Stimulated activated CD4-positive, alpha-beta T cell treated with anti-CD3 and anti-CD28 coated beads, Interleukin-1b, Interleukin-23, amount 100 ng/mL, for 4 hours (primary cell): ENCODE data around the gene BMP6.

Source experiments
- DNase-seq, 2 donors: peaks; one replicate each; pipeline ENCODE4 v3.0.0-alpha.2; 2020; ENCODE audit warnings: low read depth in 2 of 2

The BMP6 gene

DNA sequence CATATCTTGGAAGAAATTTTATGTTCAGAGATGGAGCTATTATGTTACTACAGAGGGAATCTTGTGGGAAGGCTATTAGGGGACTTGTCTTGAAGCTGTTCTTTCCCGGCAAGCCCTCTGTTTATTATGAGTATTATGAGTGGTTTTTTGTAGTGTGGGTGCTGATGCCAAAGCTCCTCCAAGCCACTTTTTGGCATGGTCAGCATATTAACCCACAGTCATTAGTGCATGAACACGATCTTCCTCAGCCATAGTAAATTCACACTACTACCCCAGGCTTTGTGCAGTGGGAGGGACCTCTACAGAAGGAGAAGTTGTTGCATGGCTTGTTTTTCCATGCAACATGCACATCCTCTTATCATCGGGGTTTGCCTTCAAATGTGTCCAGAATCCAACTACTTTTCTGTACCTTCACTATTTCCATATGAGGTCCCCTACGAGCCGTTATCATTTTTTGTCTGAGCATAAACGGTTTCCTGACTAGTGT, 6.5 kb upstream of the BMP6 start:
- no peak for DNase-seq

DNA sequence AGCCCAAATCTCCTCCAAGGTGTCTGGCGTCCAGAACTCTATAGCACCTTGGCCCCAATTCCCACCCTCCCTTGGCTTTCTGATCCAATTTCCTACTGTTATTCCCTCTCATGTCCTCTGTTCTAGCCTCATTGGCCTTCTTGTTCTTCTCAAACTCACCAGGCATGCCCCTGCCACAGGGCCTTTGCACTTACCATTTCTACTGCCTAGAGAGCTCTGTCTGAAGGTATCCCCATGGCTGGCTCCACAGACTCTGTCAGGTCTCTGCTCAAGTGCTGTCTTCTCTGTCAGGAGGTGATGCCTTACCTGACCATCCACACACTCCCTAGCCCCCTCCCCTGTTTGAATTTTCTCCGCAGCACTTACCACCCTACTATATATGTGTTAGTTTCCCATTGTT, 5.6 kb upstream of the BMP6 start:
- no peak for DNase-seq

DNA sequence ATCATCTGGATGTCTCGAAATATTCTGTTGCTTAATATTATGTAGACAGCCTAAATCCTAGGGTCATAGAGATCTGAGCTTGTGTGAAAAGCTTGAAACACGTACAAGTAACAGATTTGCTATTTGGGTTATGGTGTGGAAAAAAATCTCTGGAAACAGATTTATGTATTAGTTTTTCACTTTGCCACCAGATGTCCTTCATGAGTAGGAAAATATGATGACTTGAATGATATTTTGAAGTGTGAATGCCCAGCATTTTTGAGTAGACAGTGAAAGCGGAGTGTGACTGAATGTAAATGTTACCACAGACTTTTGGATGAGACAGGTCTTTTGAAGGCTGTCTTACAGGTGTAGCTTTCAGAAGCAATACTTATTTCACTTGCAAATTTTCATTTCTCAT, 4.2 kb upstream of the BMP6 start:
- no peak for DNase-seq

DNA sequence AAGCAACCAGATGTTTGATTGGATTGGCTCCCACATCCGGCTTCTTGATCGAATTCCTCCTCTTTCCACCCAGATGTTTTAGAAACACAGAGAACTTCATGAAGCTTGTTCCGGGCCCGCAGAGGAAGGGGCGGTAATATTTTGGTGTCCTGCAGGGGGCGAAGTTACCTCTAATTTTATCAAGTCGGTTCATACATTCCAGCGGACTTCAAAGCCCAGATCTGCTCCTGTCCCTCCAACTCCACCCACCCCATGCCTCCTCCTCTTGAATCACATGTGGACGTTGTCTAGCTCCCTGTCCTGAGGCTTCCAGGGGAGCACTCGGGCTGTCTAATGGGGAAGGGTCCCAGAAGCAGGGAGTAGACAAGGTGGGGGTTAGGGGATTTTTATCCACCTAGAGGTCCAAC, 2.9 kb upstream of the BMP6 start:
- peak; percentile 43 to 60 for DNase-seq

DNA sequence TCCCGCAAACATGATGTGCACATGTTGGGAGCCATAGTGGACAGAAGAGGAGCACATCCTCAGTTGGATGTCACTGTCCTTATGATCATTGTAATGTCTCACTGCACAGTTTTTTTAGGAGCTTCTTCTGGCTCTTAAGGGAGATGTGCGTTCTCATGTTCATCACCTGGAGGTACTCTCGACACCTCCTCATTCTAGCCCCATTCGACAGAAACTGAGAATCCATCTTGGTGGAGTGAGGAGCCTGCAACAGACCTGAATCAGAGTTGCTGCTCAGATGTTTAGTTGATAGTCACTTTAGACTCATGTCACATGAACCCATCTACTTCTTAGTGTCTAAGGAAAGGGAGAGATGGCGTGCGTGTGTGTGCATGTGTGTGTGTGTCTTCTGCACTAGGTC, 2.3 kb upstream of the BMP6 start:
- no peak for DNase-seq

DNA sequence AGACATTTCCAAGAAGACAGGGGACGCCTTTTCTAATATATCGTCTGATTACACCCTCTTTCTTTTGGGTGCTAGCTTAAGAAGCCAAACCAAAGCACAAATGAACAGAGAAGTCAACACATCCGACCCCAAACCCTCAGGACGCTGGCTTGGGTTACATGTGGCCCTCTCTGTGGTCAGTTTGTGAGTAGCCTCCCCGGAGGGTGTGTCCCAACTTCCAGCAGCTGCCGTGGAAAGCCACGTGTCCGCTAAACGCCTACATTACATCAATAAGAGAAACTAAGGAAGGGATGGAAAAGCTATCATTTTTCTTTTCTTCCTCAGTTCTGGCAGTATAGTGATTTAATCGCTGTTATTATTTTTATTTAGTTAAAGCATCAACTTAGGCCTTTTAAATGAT, 487 bp upstream of the BMP6 start:
- DNase-seq = no peak

DNA sequence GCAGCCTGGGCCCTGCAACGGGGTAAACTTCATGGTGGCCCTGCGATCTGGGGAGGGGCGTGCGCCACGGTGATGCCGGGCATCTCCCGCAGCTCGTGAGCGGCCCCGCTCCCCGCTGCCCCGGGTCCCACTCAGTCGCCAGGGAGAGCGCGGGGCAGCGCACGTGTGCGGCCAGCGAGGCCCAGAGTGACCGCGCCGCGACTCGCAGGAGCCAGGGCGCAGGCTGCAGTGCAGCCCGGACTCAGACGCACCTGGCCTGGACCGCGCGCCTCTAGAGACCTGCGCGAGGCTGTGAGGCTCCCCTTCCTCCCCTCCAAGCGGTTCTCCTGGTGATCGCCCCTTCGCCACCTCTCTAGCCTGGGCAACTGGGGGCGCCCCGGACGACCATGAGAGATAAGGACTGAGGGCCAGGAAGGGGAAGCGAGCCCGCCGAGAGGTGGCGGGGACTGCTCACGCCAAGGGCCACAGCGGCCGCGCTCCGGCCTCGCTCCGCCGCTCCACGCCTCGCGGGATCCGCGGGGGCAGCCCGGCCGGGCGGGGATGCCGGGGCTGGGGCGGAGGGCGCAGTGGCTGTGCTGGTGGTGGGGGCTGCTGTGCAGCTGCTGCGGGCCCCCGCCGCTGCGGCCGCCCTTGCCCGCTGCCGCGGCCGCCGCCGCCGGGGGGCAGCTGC, 652 bp downstream of the BMP6 start:
- DNase-seq = no peak

DNA sequence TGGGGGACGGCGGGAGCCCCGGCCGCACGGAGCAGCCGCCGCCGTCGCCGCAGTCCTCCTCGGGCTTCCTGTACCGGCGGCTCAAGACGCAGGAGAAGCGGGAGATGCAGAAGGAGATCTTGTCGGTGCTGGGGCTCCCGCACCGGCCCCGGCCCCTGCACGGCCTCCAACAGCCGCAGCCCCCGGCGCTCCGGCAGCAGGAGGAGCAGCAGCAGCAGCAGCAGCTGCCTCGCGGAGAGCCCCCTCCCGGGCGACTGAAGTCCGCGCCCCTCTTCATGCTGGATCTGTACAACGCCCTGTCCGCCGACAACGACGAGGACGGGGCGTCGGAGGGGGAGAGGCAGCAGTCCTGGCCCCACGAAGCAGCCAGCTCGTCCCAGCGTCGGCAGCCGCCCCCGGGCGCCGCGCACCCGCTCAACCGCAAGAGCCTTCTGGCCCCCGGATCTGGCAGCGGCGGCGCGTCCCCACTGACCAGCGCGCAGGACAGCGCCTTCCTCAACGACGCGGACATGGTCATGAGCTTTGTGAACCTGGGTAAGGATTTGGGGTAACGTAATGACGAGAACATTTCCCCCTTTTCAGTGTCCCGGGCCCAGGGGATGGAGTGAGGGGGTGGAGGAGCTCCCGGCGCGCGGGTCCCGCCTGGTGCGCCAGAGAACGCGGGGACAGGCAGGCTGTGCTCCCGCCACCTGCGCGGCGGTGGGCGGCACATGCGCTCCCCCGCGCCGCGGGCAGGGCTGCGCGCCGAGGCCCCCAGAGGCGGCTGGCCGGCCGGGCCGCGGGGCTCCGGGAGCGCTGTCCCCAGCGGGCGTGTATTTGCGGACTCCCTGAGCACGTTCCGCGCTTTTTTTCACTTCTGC, 1.4 kb downstream of the BMP6 start:
- DNase-seq = peak in 1 of 2 donors; percentile 3

DNA sequence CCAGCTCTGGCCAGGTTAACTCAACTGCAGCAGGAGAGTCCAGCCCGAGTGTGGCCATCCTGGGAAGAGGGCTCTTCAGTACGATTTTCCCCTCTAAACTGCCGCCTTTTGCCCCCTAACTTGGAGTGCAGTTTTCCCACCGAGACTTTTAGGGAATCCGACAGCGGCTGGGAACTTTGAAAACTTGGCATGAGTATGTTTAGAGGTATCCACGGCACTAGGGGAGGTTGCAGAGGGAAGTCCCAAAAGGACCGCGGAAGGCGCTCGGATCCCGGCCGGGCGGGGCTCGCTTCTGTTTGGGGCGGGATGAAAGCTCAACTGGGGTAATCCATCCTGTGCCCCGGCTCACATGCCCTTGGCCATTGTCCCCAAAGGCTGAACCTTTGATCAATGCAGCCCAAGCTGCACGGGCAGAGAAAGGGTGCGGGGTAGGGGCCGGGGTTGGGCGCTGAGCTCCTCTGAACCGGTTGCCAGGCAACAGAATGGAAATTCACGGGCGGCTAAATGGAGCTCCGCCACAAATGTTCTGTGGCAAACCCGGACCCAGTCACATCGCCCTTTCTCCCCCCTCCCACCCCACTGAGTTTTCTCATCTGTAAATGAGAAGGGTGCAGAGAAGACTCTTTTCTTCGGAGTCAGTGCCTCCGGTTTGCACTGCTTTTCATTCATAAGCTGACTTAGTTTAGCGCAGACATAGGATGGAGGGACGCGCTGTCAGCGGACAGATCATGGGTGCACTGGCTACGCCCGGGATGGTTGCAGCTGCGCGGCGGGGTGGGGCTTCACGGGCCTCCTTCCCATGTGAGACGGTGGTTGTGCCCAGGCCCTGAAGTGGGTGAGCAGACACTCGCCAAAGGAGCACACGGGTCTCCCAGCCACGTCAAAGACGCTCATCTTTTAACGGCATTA, 2.3 kb downstream of the BMP6 start:
- DNase-seq = peak in 1 of 2 donors; percentile 6

DNA sequence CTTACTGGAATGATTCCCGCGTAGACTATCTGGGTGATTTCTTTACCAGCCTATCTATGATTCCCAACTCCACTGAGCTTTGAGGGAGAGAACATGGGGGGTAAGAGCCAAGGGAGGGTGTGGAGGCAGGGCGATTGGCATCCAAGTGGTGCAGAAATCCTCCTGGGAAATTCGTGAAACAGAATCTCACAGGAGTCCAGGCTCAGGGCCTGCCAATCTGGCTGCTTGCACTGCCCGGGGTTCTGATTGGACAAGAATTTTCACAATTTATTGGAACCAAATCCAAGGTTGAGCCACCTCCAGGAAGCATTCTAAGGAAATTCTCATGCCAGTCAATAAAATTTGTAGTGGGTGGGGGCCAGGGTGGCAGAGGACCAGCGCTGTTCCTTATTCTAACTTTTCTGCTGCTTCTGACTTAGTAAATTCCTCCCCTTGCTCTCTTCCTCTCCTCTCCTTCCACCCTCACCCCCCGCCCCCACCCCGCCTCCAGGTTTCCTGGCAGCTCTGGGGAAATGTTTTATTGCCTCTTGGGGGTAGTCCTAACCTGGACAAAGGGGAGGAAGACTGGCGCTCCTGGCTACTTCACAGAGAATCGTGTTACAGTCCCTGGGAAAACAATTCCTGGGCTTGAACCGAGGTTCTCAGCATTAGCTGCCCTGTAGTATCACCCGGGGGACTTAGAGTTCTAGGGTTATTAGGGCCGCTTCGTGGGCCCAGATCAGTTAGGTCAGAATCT, 3.1 kb downstream of the BMP6 start:
- no peak for DNase-seq

DNA sequence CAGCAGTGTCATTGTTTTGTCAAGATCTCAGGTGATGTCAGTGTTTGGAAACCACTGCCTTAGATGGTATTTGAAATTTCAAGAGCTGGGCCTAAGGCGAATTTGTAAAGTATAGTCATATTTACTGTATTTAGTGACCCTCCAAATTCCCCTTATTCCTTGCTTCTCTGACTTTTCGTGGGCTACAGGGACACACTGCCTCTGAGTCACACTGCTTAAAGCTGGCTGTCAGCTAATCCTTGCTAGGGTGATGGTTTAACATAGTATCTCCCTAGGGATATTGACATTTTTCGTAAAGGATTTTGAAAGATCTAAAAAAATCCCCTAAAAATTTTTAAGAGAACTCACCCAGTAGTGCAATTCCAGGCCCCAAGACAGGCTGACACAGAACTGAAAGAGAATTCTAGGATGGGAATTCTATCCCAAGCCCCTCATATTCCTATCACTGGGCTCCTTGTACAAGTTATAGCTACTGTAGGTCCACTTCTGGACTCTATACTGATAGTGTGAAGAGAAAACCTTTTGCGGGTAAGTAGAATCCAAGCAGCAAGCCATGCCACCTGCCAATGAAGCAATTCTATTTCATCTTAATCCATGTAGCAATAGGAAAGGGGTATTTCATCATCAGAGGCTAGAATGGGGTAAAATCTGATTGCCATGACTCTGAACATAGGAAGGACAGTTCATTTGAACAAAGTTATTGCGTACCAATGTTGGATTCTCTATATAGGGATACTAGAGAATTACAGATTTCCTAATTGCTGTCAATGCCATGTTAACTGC, 4.3 kb downstream of the BMP6 start:
- DNase-seq = no peak

DNA sequence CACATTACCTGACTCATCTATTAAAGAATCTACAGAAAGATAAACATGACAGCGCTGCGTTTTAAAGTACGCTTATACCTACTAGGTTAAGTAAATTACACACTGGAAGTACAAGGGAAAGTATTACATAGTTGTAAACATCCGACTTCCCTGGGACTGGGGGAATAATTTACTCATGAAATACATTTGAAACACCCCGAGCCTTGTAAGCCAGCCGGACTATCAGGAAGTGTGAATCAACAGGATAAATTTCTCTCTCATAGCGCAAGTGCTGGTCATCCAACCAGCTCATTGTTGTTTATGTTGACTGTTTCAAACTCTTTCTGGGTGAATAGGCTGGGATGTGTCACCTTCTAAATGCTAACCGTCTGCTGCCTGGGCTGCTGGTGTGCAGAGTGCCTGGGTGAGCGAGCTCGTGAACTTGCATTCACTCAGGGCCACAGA, 4.9 kb downstream of the BMP6 start:
- no peak for DNase-seq

DNA sequence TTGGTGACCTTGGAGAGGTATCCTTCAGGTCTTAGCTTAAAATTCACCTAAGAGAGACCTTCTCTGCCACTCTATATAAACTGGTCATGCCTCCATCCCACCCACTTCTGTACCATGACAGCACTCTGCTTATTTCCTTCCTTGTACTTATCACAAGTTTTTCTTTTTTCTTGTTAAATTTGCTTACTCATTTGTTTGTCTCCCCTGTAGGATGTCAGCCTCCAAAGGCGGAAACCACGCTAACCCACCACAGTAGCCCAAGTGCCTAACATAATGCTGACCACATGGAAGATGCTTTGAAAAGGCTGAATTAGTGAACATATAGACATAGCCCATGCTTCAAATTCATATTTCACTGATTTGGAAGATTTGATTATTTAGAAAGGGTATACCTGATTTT, 5.4 kb downstream of the BMP6 start:
- no peak for DNase-seq

DNA sequence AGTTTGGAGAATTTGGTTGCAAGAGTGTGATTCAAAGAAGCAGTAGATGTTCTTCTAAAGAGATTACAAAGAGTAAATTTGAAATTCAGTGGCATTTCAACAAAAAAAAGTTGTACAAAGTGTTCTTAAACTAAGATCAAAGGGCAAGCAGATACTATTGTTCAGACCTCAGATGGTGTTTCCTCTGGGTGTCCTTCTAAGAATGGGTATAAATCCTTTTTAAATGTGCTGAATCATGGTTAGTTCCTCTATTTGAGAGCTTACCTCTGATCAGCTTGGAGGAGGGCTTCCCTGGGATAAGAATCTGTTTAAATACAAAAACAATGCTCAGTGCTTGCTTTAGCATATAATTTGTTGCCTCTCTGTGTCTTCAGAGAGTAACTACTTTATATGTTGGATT, 6.3 kb downstream of the BMP6 start:
- DNase-seq = no peak

DNA sequence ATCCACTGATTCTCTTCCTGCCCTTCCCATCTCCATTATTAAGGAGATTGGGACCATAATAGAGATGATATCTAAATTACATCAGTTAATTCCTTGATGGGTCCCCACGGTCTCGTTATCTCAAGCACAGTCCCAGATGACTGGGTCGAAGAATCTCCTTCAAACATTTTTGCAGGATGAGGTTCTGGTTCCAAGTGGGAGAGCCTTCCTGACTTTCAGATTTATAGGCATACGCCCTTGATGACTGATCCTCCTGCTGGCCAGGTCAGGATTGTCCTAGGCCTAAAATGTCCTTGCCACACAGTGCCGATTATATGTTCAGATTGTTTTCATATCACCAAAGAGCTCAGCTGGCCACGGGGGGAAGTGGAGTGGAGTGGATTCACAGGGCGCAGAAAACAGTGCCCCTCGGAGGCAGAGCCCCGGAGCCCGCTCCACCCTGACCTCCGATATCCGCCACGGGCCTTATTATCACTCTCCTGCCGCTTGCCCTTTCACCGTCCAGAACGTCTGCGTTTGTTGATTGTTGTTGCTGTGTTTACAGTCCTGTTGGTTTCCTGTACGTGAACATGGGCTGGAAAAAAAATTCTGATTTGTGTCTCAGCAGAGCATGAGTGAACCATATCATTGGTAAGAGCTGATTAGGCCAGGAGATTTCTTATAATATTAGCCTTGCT, 8.9 kb downstream of the BMP6 start:
- DNase-seq = no peak

DNA sequence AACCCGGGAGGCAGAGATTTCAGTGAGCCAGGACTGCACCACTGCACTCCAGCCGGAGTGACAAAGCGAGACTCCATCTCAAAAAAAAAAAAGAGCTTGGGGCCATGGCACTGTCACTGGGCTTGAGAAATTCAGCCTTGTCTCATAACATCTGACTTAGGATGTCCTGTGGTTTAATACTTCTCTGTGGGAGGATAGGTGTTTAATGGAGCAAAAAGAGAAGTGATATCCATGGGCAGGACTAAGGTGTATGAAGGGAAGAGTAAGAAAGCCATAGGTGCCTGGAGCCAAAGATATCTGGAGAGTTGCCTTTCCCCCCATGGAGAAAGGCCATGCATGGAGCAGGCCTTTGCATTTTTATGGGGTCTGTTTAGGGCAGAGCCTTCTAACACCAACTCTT, 11.2 kb downstream of the BMP6 start:
- DNase-seq = no peak

DNA sequence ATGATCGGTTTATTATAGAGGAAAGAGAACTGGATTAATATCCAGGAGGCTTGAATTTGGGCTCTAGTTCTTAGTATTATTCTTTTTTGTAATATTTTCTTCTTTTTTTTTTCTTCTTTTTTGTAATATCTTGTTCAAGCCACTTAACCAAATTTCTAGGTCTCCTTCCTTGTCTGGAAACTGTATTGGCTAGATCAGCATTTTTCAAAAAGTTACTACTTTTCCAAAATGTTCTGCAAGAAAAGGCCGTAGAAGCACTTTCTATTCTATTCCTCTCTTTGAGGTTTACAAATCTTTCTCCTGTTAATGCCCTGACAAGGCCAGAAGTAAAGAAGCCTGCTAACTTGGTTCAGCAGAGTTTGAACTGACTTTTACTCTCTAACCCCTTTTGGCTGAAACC, 12.0 kb downstream of the BMP6 start:
- DNase-seq = no peak

DNA sequence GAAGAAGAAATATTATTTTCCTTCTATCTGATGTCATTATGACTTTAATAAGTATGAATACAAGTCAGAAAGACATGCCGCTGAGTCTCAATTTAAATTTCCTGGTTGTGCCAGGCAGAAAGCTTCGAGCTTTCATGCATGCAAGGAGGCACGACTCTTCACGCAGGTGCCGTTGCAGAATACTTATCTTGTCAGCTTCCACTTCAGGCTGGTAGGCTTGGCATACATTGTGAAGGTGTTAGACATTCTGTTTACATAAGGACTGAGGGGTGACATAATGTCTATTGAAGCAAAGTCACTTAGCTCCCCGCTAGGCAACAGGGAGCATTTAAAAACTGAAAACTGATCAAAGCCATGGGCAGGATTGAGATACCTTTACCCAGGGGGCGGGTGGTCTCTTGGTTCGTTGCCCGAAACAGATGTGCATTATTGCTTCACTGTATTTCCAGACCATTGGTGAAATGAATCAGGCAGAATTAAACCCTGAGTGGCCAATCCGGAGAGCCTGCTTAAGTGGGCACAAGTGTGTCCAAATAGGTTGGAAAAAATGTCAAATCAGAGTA, 16.4 kb downstream of the BMP6 start:
- DNase-seq = no peak

DNA sequence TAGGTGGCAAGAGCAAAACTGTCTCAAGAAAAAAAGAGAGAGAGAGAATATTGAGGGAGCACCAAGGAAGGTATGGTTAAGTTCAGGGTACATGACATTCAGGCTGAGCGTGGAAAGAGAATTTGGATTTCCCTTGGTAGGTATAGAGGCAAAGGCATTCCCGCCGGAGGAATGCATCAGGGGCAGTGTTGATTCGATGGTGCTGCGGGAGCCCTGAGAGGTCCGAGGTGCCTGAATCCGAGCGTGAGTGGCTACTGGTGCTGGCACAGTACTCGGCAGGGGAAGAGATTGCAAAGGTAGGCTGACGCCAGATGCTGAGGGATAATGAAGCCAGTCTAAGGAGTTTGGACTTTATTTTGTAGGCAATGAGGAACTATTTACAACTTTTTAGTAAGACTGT, 20.0 kb downstream of the BMP6 start:
- no peak for DNase-seq

DNA sequence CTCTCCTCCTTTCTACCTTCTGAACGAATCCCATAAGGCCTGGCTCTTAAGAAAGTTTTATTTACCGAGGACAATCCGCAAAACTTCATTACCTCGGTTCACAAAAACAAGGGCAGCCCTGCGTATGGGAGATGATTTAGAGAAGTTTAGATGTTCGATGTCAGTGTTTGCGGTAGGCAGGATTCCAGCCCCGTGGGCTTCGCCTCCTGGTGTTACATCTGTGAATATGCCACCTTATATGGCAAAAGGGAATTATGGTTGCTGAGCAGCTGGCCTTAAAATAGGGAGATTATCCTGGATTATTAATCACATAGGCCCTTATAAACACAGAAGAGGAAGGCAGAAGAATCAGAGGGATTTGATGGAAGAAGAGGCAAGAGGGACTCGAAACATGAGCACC, 21.1 kb downstream of the BMP6 start:
- no peak for DNase-seq
